ENCODE results near the gene ROPN1L. TPM values are rescaled to one million over a fixed set of nuclear protein-coding genes. Genes with fewer than 3 reads are reported as not detected.

The ROPN1L gene
- total RNA-seq, 1 donor from 2014 or later = not detected

DNA sequence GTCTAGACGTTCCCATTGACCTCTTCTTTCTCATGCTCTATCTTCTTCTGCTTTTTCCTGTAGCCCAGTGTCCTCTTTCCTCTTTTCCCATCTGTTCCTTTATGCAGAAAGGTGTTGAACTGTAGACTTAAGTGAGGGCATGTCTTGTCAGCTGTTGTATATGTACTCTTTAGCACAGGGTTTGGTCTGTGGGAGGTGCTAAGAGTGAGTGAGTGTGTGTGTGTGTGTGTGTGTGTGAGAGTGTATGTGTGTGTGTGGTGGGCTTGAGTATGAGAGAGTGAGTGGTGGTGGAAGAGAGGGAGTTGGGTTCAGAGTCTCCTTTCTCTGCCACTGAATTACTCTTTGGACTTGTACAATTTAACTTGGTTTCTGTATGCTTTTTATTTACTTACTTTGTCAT lies 10.3 kb upstream of the ROPN1L start:
- TF ChIP-seq, protein P1, sequence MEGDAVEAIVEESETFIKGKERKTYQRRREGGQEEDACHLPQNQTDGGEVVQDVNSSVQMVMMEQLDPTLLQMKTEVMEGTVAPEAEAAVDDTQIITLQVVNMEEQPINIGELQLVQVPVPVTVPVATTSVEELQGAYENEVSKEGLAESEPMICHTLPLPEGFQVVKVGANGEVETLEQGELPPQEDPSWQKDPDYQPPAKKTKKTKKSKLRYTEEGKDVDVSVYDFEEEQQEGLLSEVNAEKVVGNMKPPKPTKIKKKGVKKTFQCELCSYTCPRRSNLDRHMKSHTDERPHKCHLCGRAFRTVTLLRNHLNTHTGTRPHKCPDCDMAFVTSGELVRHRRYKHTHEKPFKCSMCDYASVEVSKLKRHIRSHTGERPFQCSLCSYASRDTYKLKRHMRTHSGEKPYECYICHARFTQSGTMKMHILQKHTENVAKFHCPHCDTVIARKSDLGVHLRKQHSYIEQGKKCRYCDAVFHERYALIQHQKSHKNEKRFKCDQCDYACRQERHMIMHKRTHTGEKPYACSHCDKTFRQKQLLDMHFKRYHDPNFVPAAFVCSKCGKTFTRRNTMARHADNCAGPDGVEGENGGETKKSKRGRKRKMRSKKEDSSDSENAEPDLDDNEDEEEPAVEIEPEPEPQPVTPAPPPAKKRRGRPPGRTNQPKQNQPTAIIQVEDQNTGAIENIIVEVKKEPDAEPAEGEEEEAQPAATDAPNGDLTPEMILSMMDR (IDR thresholded peaks at IDR 0.05; ENCODE audit: insufficient read depth, low read length, severe bottlenecking) = no peak
- Histone ChIP-seq H3K36me3 (ENCODE audit: control insufficient read depth, insufficient read depth, low read length) (peaks cover 18% of the 10 kb centered on the region), H3K4me3 (ENCODE audit: low read depth, low read length) (no peak overlapping the region), H3K27me3 (ENCODE audit: control insufficient read depth, insufficient read depth, low read length) (no peaks in the 10 kb centered on the region)
- DNase-seq (ENCODE audit: low read depth) (no peak), FAIRE-seq (no peak)

DNA sequence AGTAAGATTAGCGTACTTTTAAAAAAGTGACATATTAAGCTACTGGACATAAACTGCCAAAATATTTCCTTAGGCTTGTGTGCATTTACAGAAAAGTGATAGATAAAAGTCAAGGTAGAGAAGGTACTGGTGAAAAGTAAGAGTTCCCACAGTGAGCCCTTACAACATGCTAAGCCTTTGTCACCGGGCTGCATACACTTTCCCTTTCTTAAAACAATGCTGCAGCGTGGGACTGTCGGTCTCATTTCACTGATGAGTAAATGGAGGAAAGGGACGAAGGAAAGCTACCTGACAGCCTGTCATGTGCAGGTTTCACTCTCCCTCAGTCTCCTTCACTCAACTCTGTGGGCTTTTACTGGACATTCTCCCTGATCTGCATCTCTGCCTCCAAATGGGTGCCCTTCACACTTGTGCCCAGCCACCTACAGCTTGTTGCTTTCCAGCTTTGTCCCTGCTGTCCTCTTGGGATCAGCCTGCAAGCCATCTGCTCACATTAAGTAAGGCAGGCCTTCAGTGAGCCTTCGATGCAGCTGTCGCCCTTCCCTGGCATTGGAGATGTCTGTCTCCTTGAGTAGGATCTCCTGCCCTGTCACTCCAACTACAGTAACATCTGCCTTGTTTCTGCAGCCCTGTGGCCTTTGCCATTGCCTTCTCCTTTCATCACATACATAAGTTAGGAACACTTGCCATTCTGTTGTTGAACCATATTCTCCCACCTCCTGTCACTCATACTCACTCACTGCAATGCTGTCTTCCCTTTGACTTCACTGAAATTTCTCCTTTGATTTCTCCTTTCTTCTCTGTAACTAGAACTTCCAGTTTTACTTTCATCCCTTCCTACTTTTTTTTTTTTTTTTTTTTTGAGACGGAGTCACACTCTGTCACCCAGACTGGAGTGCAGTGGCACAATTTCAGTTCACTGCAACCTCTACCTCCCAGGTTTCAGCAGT lies 9.3 kb upstream of the ROPN1L start:
- TF ChIP-seq, protein P1 (IDR thresholded peaks at IDR 0.05; ENCODE audit: insufficient read depth, low read length, severe bottlenecking) = no peak
- H3K36me3 ChIP-seq (ENCODE audit: control insufficient read depth, insufficient read depth, low read length) = peaks cover 15% of the 10 kb centered on the region

DNA sequence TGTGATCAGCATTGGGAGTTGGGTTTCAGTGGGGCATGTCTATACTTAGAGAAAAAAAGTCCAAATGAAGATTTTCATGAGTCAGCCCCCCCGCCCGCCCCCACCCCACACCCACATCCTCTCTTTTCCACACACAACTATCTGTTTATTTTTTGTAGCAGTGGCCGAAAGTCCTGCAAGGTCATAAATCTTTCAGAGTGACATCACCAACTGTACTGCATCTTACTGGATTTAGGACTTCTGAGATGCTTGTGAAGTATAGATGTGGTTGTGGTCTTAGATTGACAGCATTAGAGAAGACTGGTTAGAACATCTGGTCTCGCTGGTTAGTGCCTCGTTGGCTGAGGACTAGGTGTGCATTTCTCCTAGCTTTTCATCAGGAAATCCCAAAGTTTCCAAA lies 7.3 kb upstream of the ROPN1L start:
- peaks cover 15% of the 10 kb centered on the region for H3K36me3 ChIP-seq (ENCODE audit: control insufficient read depth, insufficient read depth, low read length)
- TF ChIP-seq, protein P1 (IDR thresholded peaks at IDR 0.05; ENCODE audit: insufficient read depth, low read length, severe bottlenecking) = no peak

More for the DNA sequence above, 9.3 kb upstream of the ROPN1L start:
- DNase-seq (ENCODE audit: low read depth) (no peak), FAIRE-seq (no peak)
- no peak overlapping the region for H3K4me3 ChIP-seq (ENCODE audit: low read depth, low read length)
- H3K27me3 ChIP-seq (ENCODE audit: control insufficient read depth, insufficient read depth, low read length) = no peaks in the 10 kb centered on the region

DNA sequence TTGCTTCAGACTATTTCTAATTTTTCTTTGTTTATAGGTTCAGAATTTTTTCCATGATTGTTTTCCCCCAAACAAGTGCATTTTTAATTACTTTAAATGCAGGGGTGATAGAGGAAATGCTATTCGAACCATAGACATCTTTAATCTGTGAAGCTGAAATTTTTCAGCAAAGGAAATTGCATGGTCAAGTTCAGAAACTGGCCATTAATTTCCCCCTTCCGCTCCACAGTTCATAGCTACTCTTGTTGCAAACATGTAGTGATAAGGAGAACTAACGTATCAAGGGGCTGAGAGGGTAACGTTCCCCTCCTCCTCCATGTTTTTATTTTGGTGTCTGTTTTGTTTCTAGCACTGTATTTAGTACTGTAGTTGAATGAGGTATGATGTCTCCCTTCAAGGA lies 3.4 kb upstream of the ROPN1L start:
- Histone ChIP-seq H3K36me3 (ENCODE audit: control insufficient read depth, insufficient read depth, low read length) (peaks cover 2% of the 10 kb centered on the region), H3K27me3 (ENCODE audit: control insufficient read depth, insufficient read depth, low read length) (no peaks in the 10 kb centered on the region), H3K4me3 (ENCODE audit: low read depth, low read length) (no peak overlapping the region)
- FAIRE-seq = no peak
- TF ChIP-seq, protein P1 (IDR thresholded peaks at IDR 0.05; ENCODE audit: insufficient read depth, low read length, severe bottlenecking) = no peak
- DNase-seq (ENCODE audit: low read depth) = no peak

More for the DNA sequence above, 7.3 kb upstream of the ROPN1L start:
- Histone ChIP-seq H3K4me3 (ENCODE audit: low read depth, low read length) (no peak overlapping the region), H3K27me3 (ENCODE audit: control insufficient read depth, insufficient read depth, low read length) (no peaks in the 10 kb centered on the region)
- DNase-seq (ENCODE audit: low read depth) (no peak), FAIRE-seq (no peak)

DNA sequence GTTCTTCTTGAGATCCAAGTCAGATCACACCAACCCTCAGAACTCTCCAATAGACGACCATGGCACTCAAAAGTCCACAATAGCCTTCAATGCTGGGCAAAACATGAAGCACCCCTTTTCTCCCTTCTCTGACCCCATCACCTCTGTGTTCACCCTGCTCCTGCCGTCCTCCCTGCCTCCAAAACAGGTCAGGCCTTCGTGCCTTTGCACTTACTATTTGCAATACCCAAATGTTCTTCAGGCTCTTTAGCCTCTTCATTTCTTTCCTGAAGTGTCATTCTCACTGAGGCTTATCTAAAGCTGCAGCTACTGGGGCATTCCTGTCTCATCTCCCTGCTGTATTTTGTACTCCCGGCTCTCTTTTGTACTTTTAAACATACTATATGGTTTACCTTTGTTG lies 2.0 kb upstream of the ROPN1L start:
- FAIRE-seq (no peak), DNase-seq (ENCODE audit: low read depth) (no peak)
- TF ChIP-seq, protein P1 (IDR thresholded peaks at IDR 0.05; ENCODE audit: insufficient read depth, low read length, severe bottlenecking) = no peak
- Histone ChIP-seq H3K36me3 (ENCODE audit: control insufficient read depth, insufficient read depth, low read length) (no peaks in the 10 kb centered on the region), H3K4me3 (ENCODE audit: low read depth, low read length) (no peak overlapping the region), H3K27me3 (ENCODE audit: control insufficient read depth, insufficient read depth, low read length) (no peaks in the 10 kb centered on the region)

Measured in bronchial epithelial cell (primary cell).